Fibroblast of mammary gland (primary cell): ENCODE measurements around the gene VPS37D.
"Not testable (repeated sequence)": the region's sequence is repeated elsewhere in the genome, so short reads cannot be mapped to it uniquely, and the experiment has no call there.

Source experiments
- DNase-seq: peaks from one replicate; pipeline ENCODE4 v3.0.0-alpha.2; 2010; ENCODE audit warnings: low read depth
- H3K4me3 ChIP-seq: 2 replicates; pipeline ENCODE4 v1.5.1; 2011; ENCODE audit warnings: low read depth, mild to moderate bottlenecking, low read length, moderate library complexity; ENCODE audit not compliant: control insufficient read depth
- CTCF ChIP-seq: conservative IDR thresholded peaks from 2 replicates; pipeline ENCODE4 v1.5.1; 2011; ENCODE audit warnings: low read depth, low read length, inconsistent platforms; ENCODE audit not compliant: control insufficient read depth, insufficient read depth

The VPS37D gene

GRCh38 chr7:73719806-73720169, 52.2 kb downstream of the VPS37D start:
- peak overlapping the region; percentile 35 for H3K4me3 ChIP-seq
- DNase-seq: no peak
- no peak for TF ChIP-seq CTCF

- not testable (repeated sequence) for DNase-seq, H3K4me3 ChIP-seq
Measured at GRCh38 chr7:73720443-73720842, 52.8 kb downstream of the VPS37D start.

- DNase-seq: no peak
- no peak for TF ChIP-seq CTCF
Measured at GRCh38 chr7:73721377-73721817, 53.8 kb downstream of the VPS37D start.

More at GRCh38 chr7:73721377-73721817, 53.8 kb downstream of the VPS37D start:
- no peak overlapping the region for H3K4me3 ChIP-seq
